GM18951 (cell line): ENCODE results near the gene PRADC1.

Experiments
- POLR2A ChIP-seq: IDR thresholded peaks from 4 replicates; pipeline ENCODE4 v1.6.1; 2011; ENCODE audit warnings: mild to moderate bottlenecking; ENCODE audit not compliant: insufficient read length, insufficient read depth; ENCODE audit errors: extremely low read depth
- in situ Hi-C: fragments of 300-500 bp; cut with MboI; formaldehyde crosslinking; loops from one replicate; pipeline ENCODE4 v1.12.0; 2022; ENCODE audit warnings: low sequenced_read_pairs, mixed read lengths, inconsistent platforms; ENCODE audit not compliant: unreplicated experiment

PRADC1 gene

GRCh38 chr2:73187549-73187948 lies 45.5 kb downstream of the PRADC1 start:
- in situ Hi-C loops = no loop called here
- TF ChIP-seq POLR2A = no peak

- no peak for TF ChIP-seq POLR2A
- in situ Hi-C loops = no loop called here
Measured at GRCh38 chr2:73185965-73186364, 47.1 kb downstream of the PRADC1 start.
